WERI-Rb-1 (cell line): Measurements from ENCODE around the gene APLP1.

Experiments used
- DNase-seq: peaks from one replicate; pipeline ENCODE4 v3.0.0-alpha.2; 2020
- H3K27ac ChIP-seq: fragments of 250-450 bp; sonication (Bioruptor Pico); 2 replicates; pipeline ENCODE4 v1.5.1; 2020; ENCODE audit warnings: mild to moderate bottlenecking, moderate library complexity
- H3K27me3 ChIP-seq: fragments of 250-450 bp; sonication (Bioruptor Pico); 2 replicates; pipeline ENCODE4 v1.5.1; 2021; ENCODE audit warnings: mild to moderate bottlenecking, low read depth, moderate library complexity; ENCODE audit not compliant: insufficient read depth, severe bottlenecking
- H3K36me3 ChIP-seq: fragments of 250-450 bp; sonication (Bioruptor Pico); 2 replicates; pipeline ENCODE4 v1.5.1; 2020; ENCODE audit warnings: mild to moderate bottlenecking, moderate library complexity
- H3K4me3 ChIP-seq: 2 replicates; pipeline ENCODE4 v1.5.1; 2011; ENCODE audit warnings: low read depth, mild to moderate bottlenecking, control low read depth, low read length
- H3K9me3 ChIP-seq: fragments of 250-450 bp; sonication (Bioruptor Pico); 2 replicates; pipeline ENCODE4 v1.5.1; 2021; ENCODE audit warnings: mild to moderate bottlenecking, moderate library complexity; ENCODE audit not compliant: severe bottlenecking
- CTCF ChIP-seq: IDR thresholded peaks from 2 replicates; pipeline ENCODE4 v1.5.1; 2011; ENCODE audit warnings: low read depth, mild to moderate bottlenecking, control low read depth, inconsistent platforms, low read length

Gene APLP1

GRCh38 chr19:35848919-35849505 lies 19.4 kb upstream of the APLP1 start:
- TF ChIP-seq CTCF, result no peak
- Histone ChIP-seq H3K36me3 (no peaks in the 10 kb centered on the region; the same call in 1 of the 2 replicates), H3K27ac (no peak overlapping the region), H3K9me3 (no peaks in the 10 kb centered on the region), H3K4me3 (no peak overlapping the region), H3K27me3 (no peaks in the 10 kb centered on the region)
- DNase-seq, result no peak

GRCh38 chr19:35851213-35852028 lies 17.0 kb upstream of the APLP1 start:
- no peaks in the 10 kb centered on the region for H3K9me3 ChIP-seq
- H3K27ac ChIP-seq, result peak overlapping the region; percentile 59
- DNase-seq, result peak; percentile 65
- H3K27me3 ChIP-seq, result no peaks in the 10 kb centered on the region
- H3K4me3 ChIP-seq, result no peak overlapping the region
- no peaks in the 10 kb centered on the region for H3K36me3 ChIP-seq
- TF ChIP-seq CTCF, result peak; percentile 83

- Histone ChIP-seq H3K27me3 (no peaks in the 10 kb centered on the region), H3K36me3 (no peaks in the 10 kb centered on the region), H3K4me3 (no peak within 1 kb of the TSS), H3K27ac (peak within 1 kb of the TSS; percentile 95), H3K9me3 (no peaks in the 10 kb centered on the region)
- DNase-seq, result peak; percentile 73
- no peak for TF ChIP-seq CTCF
These were observed 16.2 kb upstream of the APLP1 start, which contains the start of gene NPHS1 for GRCh38 chr19:35852029-35852780. TSS of gene NPHS1 (minus strand) at chr19:35852504. CDS start at chr19:35851837, 667 bp downstream.

GRCh38 chr19:35853038-35853756 lies 15.2 kb upstream of the APLP1 start:
- H3K36me3 ChIP-seq, result peaks cover under 1% of the 10 kb centered on the region; the same call in 1 of the 2 replicates
- no peaks in the 10 kb centered on the region for H3K27me3 ChIP-seq
- H3K27ac ChIP-seq, result peak overlapping the region; percentile 95
- DNase-seq, result no peak
- H3K4me3 ChIP-seq, result no peak overlapping the region
- no peak for TF ChIP-seq CTCF
- no peaks in the 10 kb centered on the region for H3K9me3 ChIP-seq

- DNase-seq, result peak; percentile 76
- peaks cover 34% of the 10 kb centered on the region for H3K36me3 ChIP-seq
- peak within 1 kb of the TSS; percentile 91 for H3K4me3 ChIP-seq
- no peak for TF ChIP-seq CTCF
- peak within 1 kb of the TSS; percentile 95 for H3K27ac ChIP-seq
- no peaks in the 10 kb centered on the region for H3K9me3 ChIP-seq
- no peaks in the 10 kb centered on the region for H3K27me3 ChIP-seq
These were observed 11.7 kb upstream of the APLP1 start, which contains the start of gene KIRREL2 for GRCh38 chr19:35856546-35857149. TSS of gene KIRREL2 (plus strand) at chr19:35856911. CDS start at chr19:35857120, 209 bp downstream.
